Kidney epithelial cell (primary cell): ENCODE measurements around the gene C21orf58. TPM values are rescaled to one million over a fixed set of nuclear protein-coding genes. Genes with fewer than 3 reads are reported as not detected.

Source experiments
- DNase-seq: peaks from one replicate; pipeline ENCODE4 v3.0.0-alpha.2; 2010; ENCODE audit warnings: low read depth
- H3K27me3 ChIP-seq: 2 replicates; pipeline ENCODE4 v1.6.0; 2011; ENCODE audit warnings: low read length; ENCODE audit not compliant: control insufficient read depth, insufficient read depth
- H3K36me3 ChIP-seq: 2 replicates; pipeline ENCODE4 v1.5.1; 2011; ENCODE audit warnings: low read length; ENCODE audit not compliant: control insufficient read depth, insufficient read depth
- H3K4me3 ChIP-seq: 2 replicates; pipeline ENCODE4 v1.5.1; 2011; ENCODE audit warnings: low read depth, mild to moderate bottlenecking, control low read depth, low read length
- CTCF ChIP-seq: IDR thresholded peaks from 2 replicates; pipeline ENCODE4 v1.5.1; 2011; ENCODE audit warnings: mild to moderate bottlenecking, moderate library complexity, low read length, control low read depth, inconsistent platforms; ENCODE audit not compliant: insufficient read depth, poor library complexity, severe bottlenecking
- total RNA-seq: library from RNA; depleted of rRNA; stranded (reverse); fragments of >200 nt; gene quantifications from 2 replicates; pipeline ENCODE4 v1.2.3, GENCODE V29; 2015

C21orf58 gene
- total RNA-seq, 1 donor from 2014 or later, result 1.5 TPM

GRCh38 chr21:46295996-46296752, 27.5 kb downstream of the C21orf58 start:
- peaks cover 6% of the 10 kb centered on the region for H3K27me3 ChIP-seq
- no peak for TF ChIP-seq CTCF
- DNase-seq, result no peak

DNA sequence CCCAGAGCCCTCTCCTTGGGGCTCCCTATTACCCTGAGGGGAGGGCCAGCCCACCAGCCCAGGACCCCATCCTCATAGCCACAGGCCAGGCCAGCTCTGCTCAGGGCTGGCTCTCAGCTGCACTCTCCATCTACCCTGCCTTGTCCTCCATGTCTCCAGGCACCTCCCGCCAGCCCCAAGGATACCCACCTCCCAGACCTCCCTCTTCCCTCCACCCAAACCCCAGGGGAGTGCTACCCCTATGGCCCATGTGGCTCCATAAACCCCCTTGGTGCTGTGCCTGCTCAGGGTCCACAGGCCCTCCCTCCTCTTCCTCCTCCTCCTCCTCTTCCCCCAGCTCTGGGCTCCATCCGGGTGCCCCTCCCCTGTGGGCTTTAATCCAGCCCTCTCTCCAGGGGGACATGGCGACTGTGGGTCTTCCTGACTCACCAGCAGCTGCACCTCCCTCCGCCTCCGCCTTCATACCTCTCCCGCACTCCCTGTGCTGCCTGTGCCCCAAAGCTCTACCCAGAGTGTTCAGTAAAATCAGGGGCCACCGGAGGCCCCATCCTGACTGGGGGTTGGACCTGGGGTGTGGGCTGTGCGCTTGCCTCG, 28.4 kb downstream of the C21orf58 start:
- DNase-seq, result no peak
- H3K4me3 ChIP-seq, result no peak overlapping the region
- peaks cover 6% of the 10 kb centered on the region for H3K27me3 ChIP-seq
- H3K36me3 ChIP-seq, result no peaks in the 10 kb centered on the region
- no peak for TF ChIP-seq CTCF

More at GRCh38 chr21:46295996-46296752, 27.5 kb downstream of the C21orf58 start:
- Histone ChIP-seq H3K4me3 (no peak overlapping the region), H3K36me3 (peaks cover 2% of the 10 kb centered on the region)

DNA sequence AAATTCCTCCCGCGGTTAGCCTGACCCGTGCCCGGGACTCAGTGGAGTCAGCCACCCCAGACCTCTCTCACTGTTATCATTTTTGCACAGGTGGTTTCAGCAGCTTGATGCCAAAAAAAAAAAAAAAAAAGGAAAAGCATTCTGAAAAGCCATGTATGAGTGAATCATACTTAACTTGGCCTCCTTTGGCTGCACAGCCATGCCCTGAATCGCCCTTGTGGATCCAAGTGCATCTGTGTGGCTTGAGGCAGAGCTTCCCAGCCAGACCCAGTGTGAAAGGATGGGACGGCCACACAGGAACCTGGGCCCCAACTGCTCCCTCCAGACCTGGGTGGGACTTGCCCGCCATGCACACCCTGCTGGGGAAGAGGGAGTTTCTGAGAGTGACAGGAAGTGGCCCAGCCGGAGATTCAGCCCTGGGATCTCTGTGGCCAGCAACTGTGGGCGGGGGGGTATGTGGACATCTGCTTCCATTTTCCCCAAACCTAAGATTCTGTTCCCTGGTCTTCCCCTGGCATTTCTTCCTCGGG, 29.0 kb downstream of the C21orf58 start:
- peaks cover 6% of the 10 kb centered on the region for H3K27me3 ChIP-seq
- TF ChIP-seq CTCF, result no peak
- H3K36me3 ChIP-seq, result no peaks in the 10 kb centered on the region
- peak; percentile 48 for DNase-seq
- H3K4me3 ChIP-seq, result no peak overlapping the region

DNA sequence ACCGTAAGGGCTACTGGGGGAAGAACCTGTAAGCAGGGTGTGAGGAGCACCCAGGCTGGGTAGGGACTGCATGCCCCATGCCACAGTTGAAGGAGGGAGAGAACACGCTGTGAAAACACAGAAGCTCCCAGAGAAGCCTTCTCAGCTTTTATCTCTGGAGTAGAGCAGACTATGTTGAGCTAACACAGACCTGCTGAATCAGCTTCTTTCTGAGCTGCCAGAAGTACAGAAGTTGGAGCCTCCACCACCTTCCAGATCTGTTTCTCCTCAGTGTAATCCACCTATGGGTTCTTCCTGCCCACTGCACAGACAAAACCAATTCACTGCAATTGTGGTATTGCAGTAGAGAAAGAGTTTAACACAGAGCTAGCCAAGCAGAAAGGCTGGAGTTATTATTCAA, 32.1 kb downstream of the C21orf58 start:
- Histone ChIP-seq H3K4me3 (no peak overlapping the region), H3K36me3 (no peaks in the 10 kb centered on the region), H3K27me3 (no peaks in the 10 kb centered on the region)
- DNase-seq, result no peak
- no peak for TF ChIP-seq CTCF

GRCh38 chr21:46289655-46290179, 34.0 kb downstream of the C21orf58 start:
- Histone ChIP-seq H3K36me3 (no peaks in the 10 kb centered on the region), H3K4me3 (no peak overlapping the region), H3K27me3 (no peaks in the 10 kb centered on the region)
- DNase-seq, result no peak
- no peak for TF ChIP-seq CTCF
